ENCODE results near the gene RBM10. TPM values are rescaled to one million over a fixed set of nuclear protein-coding genes. Genes with fewer than 3 reads are reported as not detected.
A peak's percentile ranks its signal among the peaks of the same experiment; 100 is the strongest.

Gene RBM10
- total RNA-seq, 2 donors from 2014 or later: 24.1 to 25.2 TPM

DNA sequence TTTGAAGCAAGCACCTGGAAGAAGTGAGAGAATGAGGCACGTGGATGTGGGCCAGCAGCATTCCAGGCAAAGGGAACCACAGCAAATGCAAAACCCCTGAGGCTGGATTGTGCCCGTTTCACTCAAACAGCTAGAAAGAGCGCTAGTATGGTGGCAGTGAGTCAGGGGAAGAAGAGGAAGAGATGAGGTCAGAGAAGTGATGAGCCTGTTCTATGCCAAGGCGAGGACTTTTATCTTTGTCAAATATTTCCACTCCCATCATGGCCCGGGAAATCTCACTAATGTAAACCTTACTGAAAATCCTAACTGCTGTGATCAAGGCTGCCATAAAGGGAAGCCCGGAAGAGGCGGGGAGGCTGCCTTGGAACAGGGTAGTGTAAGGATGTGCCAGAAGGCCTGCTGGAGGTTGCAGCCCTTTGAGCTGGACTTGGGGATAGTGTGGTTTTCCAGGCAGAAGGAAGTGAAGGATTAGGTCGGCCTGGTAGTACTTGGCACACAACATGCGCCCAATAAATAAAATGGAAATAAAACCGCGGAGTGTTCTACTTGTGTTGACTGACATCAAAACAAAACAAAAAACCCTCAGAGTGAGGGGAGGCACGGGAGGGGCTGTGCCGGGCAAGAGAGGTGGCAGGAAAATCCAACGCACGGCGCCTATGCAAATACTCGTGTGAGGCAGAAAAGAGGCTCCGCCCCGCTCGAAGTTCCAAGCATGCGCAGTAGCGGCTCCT lies 72.3 kb downstream of the RBM10 start:
- no peak for TF ChIP-seq CTCF (IDR thresholded peaks at IDR 0.05)
- DNase-seq (ENCODE audit: low spot score) (no peak), ATAC-seq (ENCODE audit: insufficient number of reproducible peaks, low FRiP score, low read depth) (peak; percentile 21)
- Histone ChIP-seq H3K9me3 (no peaks in the 10 kb centered on the region), H3K27ac (peak overlapping the region; percentile 79 to 92), H3K4me3 (peak overlapping the region; percentile 65), H3K4me1 (ENCODE audit: control insufficient read depth in 1 of 2, low read depth in 2 of 2) (peaks cover 4 to 26% of the 10 kb centered on the region in 2 donors), H3K27me3 (replicated peaks; ENCODE audit: insufficient read depth) (no peaks in the 10 kb centered on the region), H3K36me3 (peaks cover 17% of the 10 kb centered on the region)

GRCh38 chrX:47217852-47218279 lies 72.8 kb downstream of the RBM10 start:
- TF ChIP-seq CTCF (IDR thresholded peaks at IDR 0.05): no peak
- Histone ChIP-seq H3K36me3 (peaks cover 16% of the 10 kb centered on the region), H3K4me1 (ENCODE audit: control insufficient read depth in 1 of 2, low read depth in 2 of 2) (peaks cover 4 to 26% of the 10 kb centered on the region in 2 donors), H3K27ac (peak overlapping the region; percentile 92 to 96), H3K9me3 (no peaks in the 10 kb centered on the region), H3K27me3 (replicated peaks; ENCODE audit: insufficient read depth) (no peaks in the 10 kb centered on the region), H3K4me3 (peak overlapping the region; percentile 81)
- DNase-seq (ENCODE audit: low spot score): peak; percentile 92
- ATAC-seq (ENCODE audit: insufficient number of reproducible peaks, low FRiP score, low read depth): peak; percentile 92

GRCh38 chrX:47218280-47218919 lies 73.4 kb downstream of the RBM10 start, which contains the start of gene CDK16:
Gene CDK16, plus strand, starts transcription at chrX:47218681. Its CDS starts 4,877 bp downstream, at chrX:47223558.
- H3K27ac ChIP-seq: peak within 1 kb of the TSS; percentile 92 to 96
- no peaks in the 10 kb centered on the region for H3K27me3 ChIP-seq (replicated peaks; ENCODE audit: insufficient read depth)
- peaks cover 4 to 26% of the 10 kb centered on the region in 2 donors for H3K4me1 ChIP-seq (ENCODE audit: control insufficient read depth in 1 of 2, low read depth in 2 of 2)
- H3K36me3 ChIP-seq: peaks cover 16% of the 10 kb centered on the region
- peak within 1 kb of the TSS; percentile 81 for H3K4me3 ChIP-seq
- H3K9me3 ChIP-seq: no peaks in the 10 kb centered on the region
- peak; percentile 34 for ATAC-seq (ENCODE audit: insufficient number of reproducible peaks, low FRiP score, low read depth)
- no peak for DNase-seq (ENCODE audit: low spot score)
- no peak for TF ChIP-seq CTCF (IDR thresholded peaks at IDR 0.05)

- Histone ChIP-seq H3K27me3 (replicated peaks; ENCODE audit: insufficient read depth) (no peaks in the 10 kb centered on the region), H3K4me1 (ENCODE audit: control insufficient read depth in 1 of 2, low read depth in 2 of 2) (peaks cover 4 to 26% of the 10 kb centered on the region in 2 donors), H3K27ac (peak overlapping the region; percentile 92 to 96), H3K36me3 (peaks cover 12% of the 10 kb centered on the region), H3K9me3 (no peaks in the 10 kb centered on the region), H3K4me3 (peak overlapping the region; percentile 81)
- ATAC-seq (ENCODE audit: insufficient number of reproducible peaks, low FRiP score, low read depth): no peak
- TF ChIP-seq CTCF (IDR thresholded peaks at IDR 0.05): no peak
- DNase-seq (ENCODE audit: low spot score): no peak
Measured at GRCh38 chrX:47218920-47219815, 74.1 kb downstream of the RBM10 start.
